Measurements from ENCODE around the gene NDUFS6.

GRCh38 chr5:1810581-1811101 is 9.4 kb downstream of the NDUFS6 start:
- no peak for TF ChIP-seq POLR2A (IDR thresholded peaks at IDR 0.05)
- no peak for TF ChIP-seq CTCF (IDR thresholded peaks at IDR 0.05)

Measured in testis (tissue), 2 donors.